Kidney (tissue), 14 donors: ENCODE data around the gene NUCB1. TPM values are rescaled to one million over a fixed set of nuclear protein-coding genes. Genes with fewer than 3 reads are reported as not detected.

Experiments
- DNase-seq, 5 donors: peaks; one replicate each; pipeline ENCODE4 v3.0.0-alpha.2; 2013 to 2020
- FAIRE-seq: peaks from 2 replicates; lab custom pipeline; 2012; peaks lifted over from hg19 to GRCh38; lab: Jason Lieb, UNC
- H3K27ac ChIP-seq, 2 donors: one replicate each; pipeline ENCODE4 v1.7.0; 2013; ENCODE audit warnings: low read depth in 2 of 2, low read length in 2 of 2, inconsistent platforms in 1 of 2
- H3K27me3 ChIP-seq: one replicate; pipeline ENCODE4 v1.7.1; 2013; ENCODE audit warnings: low read length, inconsistent platforms; ENCODE audit not compliant: control insufficient read depth, insufficient read depth
- H3K36me3 ChIP-seq, 3 donors: one replicate each; pipeline versions ENCODE4 v1.7.0 to v1.7.1; 2013; ENCODE audit warnings: low read length in 3 of 3, control low read depth in 1 of 3, inconsistent platforms in 1 of 3; ENCODE audit not compliant: insufficient read depth in 3 of 3, control insufficient read depth in 2 of 3
- H3K4me1 ChIP-seq, 3 donors: one replicate each; pipeline versions ENCODE4 v1.7.0 to v1.7.1; 2013; ENCODE audit warnings: low read length in 3 of 3, inconsistent platforms in 1 of 3, low read depth in 1 of 3; ENCODE audit not compliant: control insufficient read depth in 2 of 3, insufficient read depth in 2 of 3
- H3K4me3 ChIP-seq, 3 donors: one replicate each; pipeline versions ENCODE4 v1.7.0 to v1.8.1; 2013; ENCODE audit warnings: low read length in 3 of 3, control low read depth in 1 of 3, inconsistent platforms in 1 of 3
- H3K9ac ChIP-seq, 3 donors: one replicate each; pipeline versions ENCODE4 v1.7.0 to v1.7.1; 2013; ENCODE audit warnings: low read length in 3 of 3, control low read depth in 1 of 3, inconsistent platforms in 1 of 3
- H3K9me3 ChIP-seq, 3 donors: one replicate each; pipeline versions ENCODE4 v1.7.0 to v1.7.1; 2013; ENCODE audit warnings: low read length in 3 of 3, control low read depth in 1 of 3, inconsistent platforms in 1 of 3; ENCODE audit not compliant: control insufficient read depth in 2 of 3, insufficient read depth in 1 of 3
- intact Hi-C: fragments of 100-400 bp; cut with DNase I; formaldehyde crosslinking; loops from one replicate; pipeline ENCODE4 v1.11.1; 2022
- polyA plus RNA-seq: library from polyadenylated mRNA; stranded (reverse); fragments of 350-450 nt; fragmentation: Illumina TruSeq; extraction: RNeasy Lipid Tissue Mini Kit (QIAGEN cat#74804); gene quantifications from one replicate; pipeline ENCODE4 v1.2.3, GENCODE V29; 2014; ENCODE audit warnings: low read depth, low replicate concordance; ENCODE audit not compliant: insufficient read depth
- total RNA-seq: library from RNA; stranded (reverse); fragmentation: NEBNext Ultra II Directional; extraction: Animal tissue kit (Norgen Biotek cat#: 25700); gene quantifications from one replicate; pipeline ENCODE4 v1.2.1, GENCODE V29; 2021
- TF ChIP-seq, protein P1 (sequence below): IDR thresholded peaks from 3 replicates; pipeline ENCODE4 v1.5.1; 2012; ENCODE audit warnings: mild to moderate bottlenecking, moderate library complexity, borderline replicate concordance; ENCODE audit not compliant: insufficient read depth; ENCODE audit errors: extremely low read depth
- donor health status: control.
- donor health status: control.
- donor health status: control.
- donor health status: control.
- donor health status: control.
- donor health status: DM: yes; HTN: yes; CAD: no.
- donor health status: Normal renal cell carcinoma (clear cell type).

Gene NUCB1
- total and polyA plus RNA-seq, 2 donors from 2014 or later = 265 to 503 TPM

DNA sequence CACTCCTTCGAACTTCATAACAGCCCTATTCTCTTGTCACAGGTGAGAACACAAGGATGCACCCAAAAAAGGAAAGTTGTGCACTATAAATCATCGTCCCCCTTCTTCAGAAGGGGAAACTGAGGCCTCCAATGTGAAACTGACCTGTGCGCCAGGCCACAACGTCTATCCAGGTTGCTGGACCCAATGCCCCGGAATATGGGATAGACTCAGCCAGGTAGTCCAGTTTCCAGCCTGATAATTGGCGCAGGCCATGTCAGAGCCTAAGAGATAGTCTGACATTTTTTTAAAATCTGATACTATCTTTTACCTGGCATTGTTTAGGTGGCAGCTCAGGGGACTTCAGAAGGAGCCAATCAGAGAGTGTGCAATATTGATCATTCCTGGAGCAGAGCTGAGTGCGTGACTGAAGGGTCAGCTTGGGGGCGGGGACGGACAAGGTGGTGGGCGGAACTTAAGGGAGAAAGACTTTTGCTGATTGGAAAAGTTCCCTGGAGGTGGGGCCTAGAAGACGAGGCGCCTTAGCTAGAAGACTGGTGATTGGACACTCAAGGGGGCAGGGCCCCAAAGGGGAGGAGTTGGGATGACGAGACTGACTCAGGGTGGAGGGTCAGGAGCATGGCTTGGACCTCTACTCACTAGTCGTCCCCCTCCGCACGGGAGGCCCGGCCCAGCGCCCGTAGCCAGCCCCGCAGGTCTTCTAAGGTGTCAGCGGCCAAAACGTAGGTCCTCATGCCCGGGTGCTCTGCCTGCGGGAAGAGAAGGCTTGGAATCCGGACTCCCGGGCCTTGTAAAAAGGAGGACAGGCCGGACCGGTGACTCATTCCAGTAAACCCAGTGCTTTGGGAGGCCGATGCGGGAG lies 40.2 kb upstream of the NUCB1 start:
- intact Hi-C loops = no loop called here
- Histone ChIP-seq H3K9ac (no peak overlapping the region), H3K36me3 (no peaks in the 10 kb centered on the region), H3K4me3 (no peak overlapping the region), H3K27me3 (no peaks in the 10 kb centered on the region), H3K27ac (no peak overlapping the region), H3K4me1 (no peaks in the 10 kb centered on the region), H3K9me3 (no peaks in the 10 kb centered on the region)
- no peak for FAIRE-seq
- TF ChIP-seq, protein P1, sequence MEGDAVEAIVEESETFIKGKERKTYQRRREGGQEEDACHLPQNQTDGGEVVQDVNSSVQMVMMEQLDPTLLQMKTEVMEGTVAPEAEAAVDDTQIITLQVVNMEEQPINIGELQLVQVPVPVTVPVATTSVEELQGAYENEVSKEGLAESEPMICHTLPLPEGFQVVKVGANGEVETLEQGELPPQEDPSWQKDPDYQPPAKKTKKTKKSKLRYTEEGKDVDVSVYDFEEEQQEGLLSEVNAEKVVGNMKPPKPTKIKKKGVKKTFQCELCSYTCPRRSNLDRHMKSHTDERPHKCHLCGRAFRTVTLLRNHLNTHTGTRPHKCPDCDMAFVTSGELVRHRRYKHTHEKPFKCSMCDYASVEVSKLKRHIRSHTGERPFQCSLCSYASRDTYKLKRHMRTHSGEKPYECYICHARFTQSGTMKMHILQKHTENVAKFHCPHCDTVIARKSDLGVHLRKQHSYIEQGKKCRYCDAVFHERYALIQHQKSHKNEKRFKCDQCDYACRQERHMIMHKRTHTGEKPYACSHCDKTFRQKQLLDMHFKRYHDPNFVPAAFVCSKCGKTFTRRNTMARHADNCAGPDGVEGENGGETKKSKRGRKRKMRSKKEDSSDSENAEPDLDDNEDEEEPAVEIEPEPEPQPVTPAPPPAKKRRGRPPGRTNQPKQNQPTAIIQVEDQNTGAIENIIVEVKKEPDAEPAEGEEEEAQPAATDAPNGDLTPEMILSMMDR = no peak
- peak in 1 of 5 donors; percentile 56 for DNase-seq

DNA sequence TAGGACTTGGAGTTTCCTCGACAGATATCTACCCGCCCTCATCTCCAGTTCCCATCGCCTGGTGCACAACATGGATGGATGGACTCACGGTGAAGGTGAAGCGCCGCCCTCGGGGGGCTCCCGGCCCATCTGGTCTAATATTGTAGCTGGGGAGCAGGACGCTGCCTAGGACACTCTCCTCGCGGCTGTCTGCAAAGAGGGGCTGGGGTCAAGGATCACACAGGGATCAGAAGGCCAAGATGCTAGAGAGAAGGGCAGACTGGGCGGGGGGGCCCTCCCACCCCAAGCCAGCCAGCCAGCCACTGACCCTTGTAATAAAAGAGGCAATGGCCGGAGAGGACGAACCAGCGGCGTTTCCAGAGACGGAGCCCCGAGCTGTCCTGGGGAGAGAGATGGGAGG lies 38.8 kb upstream of the NUCB1 start:
- H3K27ac ChIP-seq = no peak overlapping the region
- TF ChIP-seq, protein P1 = no peak
- no peak overlapping the region for H3K9ac ChIP-seq
- H3K36me3 ChIP-seq = no peaks in the 10 kb centered on the region
- no peak overlapping the region for H3K4me3 ChIP-seq
- FAIRE-seq (no peak), DNase-seq (no peak)
- intact Hi-C loops = no loop called here
- no peaks in the 10 kb centered on the region for H3K27me3 ChIP-seq
- no peaks in the 10 kb centered on the region for H3K9me3 ChIP-seq
- H3K4me1 ChIP-seq = no peaks in the 10 kb centered on the region

DNA sequence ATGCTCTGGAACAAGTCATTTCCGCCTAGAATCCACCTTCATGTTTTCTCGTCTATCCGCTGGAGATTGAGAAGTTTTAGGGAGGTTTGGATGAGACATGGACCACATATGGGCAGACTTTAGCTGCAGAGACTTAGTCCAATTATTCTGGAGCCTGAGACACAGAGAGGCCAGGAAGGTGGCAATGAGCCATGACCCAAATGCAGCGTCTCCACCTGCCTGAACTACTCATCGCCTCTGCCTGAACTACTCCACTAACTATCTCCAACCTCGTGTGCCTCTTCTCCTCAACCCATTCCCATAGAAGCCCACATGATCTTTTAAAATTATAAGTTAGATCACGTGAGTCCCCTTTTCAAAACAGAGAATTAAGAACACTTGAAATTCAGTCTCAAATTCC lies 37.3 kb upstream of the NUCB1 start:
- Histone ChIP-seq H3K27me3 (no peaks in the 10 kb centered on the region), H3K9ac (no peak overlapping the region), H3K27ac (no peak overlapping the region), H3K36me3 (no peaks in the 10 kb centered on the region), H3K9me3 (no peaks in the 10 kb centered on the region), H3K4me1 (peaks cover 0 to under 1% (median 0%) of the 10 kb centered on the region in 3 donors), H3K4me3 (no peak overlapping the region)
- FAIRE-seq (no peak), DNase-seq (no peak)
- TF ChIP-seq, protein P1 = no peak
- intact Hi-C loops = no loop called here
